ENCODE measurements around the gene MLLT3. TPM values are rescaled to one million over a fixed set of nuclear protein-coding genes. Genes with fewer than 3 reads are reported as not detected.

The MLLT3 gene
- total RNA-seq, 1 donor = 61.1 TPM

- Histone ChIP-seq H3K4me3 (ENCODE audit: low read length) (no peak overlapping the region), H3K4me1 (ENCODE audit: insufficient read depth, low read length) (peaks cover 7% of the 10 kb centered on the region), H3K9me3 (ENCODE audit: low read depth, low read length) (no peaks in the 10 kb centered on the region), H3K27me3 (ENCODE audit: insufficient read depth, low read length) (no peaks in the 10 kb centered on the region)
These were observed 215.3 kb downstream of the MLLT3 start for GRCh38 chr9:20407013-20407412.

GRCh38 chr9:20406344-20406743, 216.0 kb downstream of the MLLT3 start:
- H3K9me3 ChIP-seq (ENCODE audit: low read depth, low read length) = no peaks in the 10 kb centered on the region
- H3K27me3 ChIP-seq (ENCODE audit: insufficient read depth, low read length) = no peaks in the 10 kb centered on the region
- peaks cover 7% of the 10 kb centered on the region for H3K4me1 ChIP-seq (ENCODE audit: insufficient read depth, low read length)
- H3K4me3 ChIP-seq (ENCODE audit: low read length) = no peak overlapping the region

- Histone ChIP-seq H3K9me3 (ENCODE audit: low read depth, low read length) (no peaks in the 10 kb centered on the region), H3K27me3 (ENCODE audit: insufficient read depth, low read length) (no peaks in the 10 kb centered on the region), H3K4me3 (ENCODE audit: low read length) (no peak overlapping the region), H3K4me1 (ENCODE audit: insufficient read depth, low read length) (peaks cover 7% of the 10 kb centered on the region)
These were observed 216.7 kb downstream of the MLLT3 start for GRCh38 chr9:20405616-20406015.

DNA sequence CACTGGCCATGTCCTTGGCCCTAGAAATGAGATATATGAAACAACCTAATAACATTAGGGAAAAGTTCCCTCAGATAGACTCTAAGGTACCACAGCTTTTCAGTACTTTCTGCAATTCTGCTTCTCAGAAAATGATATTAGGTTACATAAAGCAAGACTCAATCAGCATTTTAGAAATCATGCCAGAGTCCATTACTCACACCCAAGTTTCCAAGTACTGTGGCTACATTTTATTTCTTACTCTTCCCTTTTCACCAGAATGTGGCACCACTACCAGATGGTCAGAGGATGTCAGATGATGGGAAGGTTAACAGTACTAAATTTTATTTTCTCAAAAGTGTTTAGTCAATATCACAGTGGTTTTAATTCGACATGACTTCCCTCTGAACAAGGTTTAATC, 217.2 kb downstream of the MLLT3 start:
- no peaks in the 10 kb centered on the region for H3K9me3 ChIP-seq (ENCODE audit: low read depth, low read length)
- H3K4me3 ChIP-seq (ENCODE audit: low read length) = no peak overlapping the region
- H3K27me3 ChIP-seq (ENCODE audit: insufficient read depth, low read length) = no peaks in the 10 kb centered on the region
- peaks cover 7% of the 10 kb centered on the region for H3K4me1 ChIP-seq (ENCODE audit: insufficient read depth, low read length)

GRCh38 chr9:20404192-20404813, 218.0 kb downstream of the MLLT3 start:
- Histone ChIP-seq H3K4me3 (ENCODE audit: low read length) (no peak overlapping the region), H3K4me1 (ENCODE audit: insufficient read depth, low read length) (peaks cover 7% of the 10 kb centered on the region), H3K9me3 (ENCODE audit: low read depth, low read length) (no peaks in the 10 kb centered on the region), H3K27me3 (ENCODE audit: insufficient read depth, low read length) (no peaks in the 10 kb centered on the region)

DNA sequence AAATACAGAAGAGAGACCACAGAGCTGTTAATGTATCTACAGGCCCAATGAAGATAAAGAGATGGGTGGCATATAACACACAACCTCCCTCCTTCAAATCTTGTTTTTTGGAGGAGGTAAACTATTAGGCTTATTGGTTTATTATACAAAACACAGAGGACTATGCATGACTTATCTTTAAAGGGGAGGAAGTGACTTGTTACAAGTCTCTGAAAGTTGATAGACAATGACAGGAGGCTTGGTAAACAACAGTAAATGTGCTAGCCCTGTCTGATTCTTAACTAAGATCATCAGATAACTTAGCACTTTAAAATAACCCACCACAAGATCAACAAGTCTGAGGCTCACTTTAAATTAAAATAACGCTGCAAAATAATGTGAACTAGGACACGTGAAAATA, 219.0 kb downstream of the MLLT3 start:
- H3K9me3 ChIP-seq (ENCODE audit: low read depth, low read length) = no peaks in the 10 kb centered on the region
- H3K4me1 ChIP-seq (ENCODE audit: insufficient read depth, low read length) = peaks cover under 1% of the 10 kb centered on the region
- no peaks in the 10 kb centered on the region for H3K27me3 ChIP-seq (ENCODE audit: insufficient read depth, low read length)
- H3K4me3 ChIP-seq (ENCODE audit: low read length) = no peak overlapping the region

DNA sequence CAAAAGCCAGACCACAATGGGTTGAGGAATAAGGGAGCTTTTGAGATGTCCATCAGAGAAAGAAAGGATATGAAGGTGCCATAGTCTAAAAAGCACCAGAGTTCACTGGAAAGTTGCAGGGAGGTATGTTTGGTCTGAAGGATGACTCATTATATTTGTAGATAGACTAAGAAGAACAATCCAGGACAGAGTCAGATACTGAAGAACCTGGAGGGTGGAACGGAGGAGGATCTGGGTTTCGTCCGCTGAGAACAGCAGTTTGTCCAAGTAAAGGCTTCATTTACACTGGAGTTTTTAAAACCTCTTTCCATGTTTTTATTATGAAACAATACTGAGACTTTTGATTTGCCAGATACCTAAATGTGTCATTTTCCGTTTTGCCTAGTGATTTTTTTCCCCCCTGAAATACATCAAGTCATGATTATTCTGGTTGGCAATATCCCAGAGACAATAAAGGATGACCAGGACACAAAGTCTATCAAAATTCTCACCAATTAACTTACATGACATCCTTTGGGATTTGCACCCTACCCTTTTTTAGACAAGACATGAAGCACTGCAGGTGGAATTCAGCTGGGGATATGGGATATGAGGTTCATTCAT, 219.9 kb downstream of the MLLT3 start:
- H3K27me3 ChIP-seq (ENCODE audit: insufficient read depth, low read length) = no peaks in the 10 kb centered on the region
- no peak overlapping the region for H3K4me3 ChIP-seq (ENCODE audit: low read length)
- no peaks in the 10 kb centered on the region for H3K9me3 ChIP-seq (ENCODE audit: low read depth, low read length)
- no peaks in the 10 kb centered on the region for H3K4me1 ChIP-seq (ENCODE audit: insufficient read depth, low read length)

DNA sequence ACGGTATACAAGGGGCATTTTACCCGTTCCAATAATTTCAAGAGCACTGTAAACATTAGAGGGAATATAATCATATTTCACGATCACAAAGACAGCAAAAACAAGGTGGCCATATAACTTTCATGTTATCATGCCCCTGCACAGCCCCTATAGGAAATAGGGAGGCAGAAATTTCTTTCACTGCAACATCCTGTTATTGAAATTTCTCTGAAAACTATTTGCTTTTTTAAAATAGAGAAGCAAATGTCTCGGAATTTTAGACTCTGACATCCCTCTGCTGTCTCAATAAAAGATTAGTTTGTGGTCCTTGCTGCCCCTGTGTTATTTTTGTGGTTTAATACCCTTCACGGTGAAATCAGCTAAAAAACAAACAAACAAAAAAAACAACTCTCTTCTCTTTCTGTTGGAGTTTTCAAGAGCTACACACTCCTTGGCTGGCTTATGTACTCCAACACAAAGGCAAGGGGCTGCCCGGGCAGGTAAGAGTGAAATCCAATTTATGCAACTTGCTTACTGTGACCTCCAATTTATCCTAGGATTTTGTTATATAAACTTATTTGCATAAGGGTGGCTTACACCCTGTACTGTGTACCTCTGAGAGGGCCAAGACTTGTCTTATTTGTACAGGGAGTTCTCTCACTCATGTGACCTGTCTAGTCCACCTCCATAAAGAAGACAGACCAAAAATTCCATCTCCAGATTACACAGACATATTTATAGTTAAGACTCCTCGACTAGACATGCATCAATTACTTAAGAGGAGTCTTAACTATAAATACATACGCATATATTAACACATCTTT, 223.6 kb downstream of the MLLT3 start:
- H3K9me3 ChIP-seq (ENCODE audit: low read depth, low read length) = no peaks in the 10 kb centered on the region
- H3K4me3 ChIP-seq (ENCODE audit: low read length) = no peak overlapping the region
- H3K4me1 ChIP-seq (ENCODE audit: insufficient read depth, low read length) = no peaks in the 10 kb centered on the region
- H3K27me3 ChIP-seq (ENCODE audit: insufficient read depth, low read length) = no peaks in the 10 kb centered on the region

- Histone ChIP-seq H3K4me1 (ENCODE audit: insufficient read depth, low read length) (no peaks in the 10 kb centered on the region), H3K4me3 (ENCODE audit: low read length) (no peak overlapping the region), H3K27me3 (ENCODE audit: insufficient read depth, low read length) (no peaks in the 10 kb centered on the region), H3K9me3 (ENCODE audit: low read depth, low read length) (no peaks in the 10 kb centered on the region)
These were observed 225.0 kb downstream of the MLLT3 start for GRCh38 chr9:20397348-20397747.

DNA sequence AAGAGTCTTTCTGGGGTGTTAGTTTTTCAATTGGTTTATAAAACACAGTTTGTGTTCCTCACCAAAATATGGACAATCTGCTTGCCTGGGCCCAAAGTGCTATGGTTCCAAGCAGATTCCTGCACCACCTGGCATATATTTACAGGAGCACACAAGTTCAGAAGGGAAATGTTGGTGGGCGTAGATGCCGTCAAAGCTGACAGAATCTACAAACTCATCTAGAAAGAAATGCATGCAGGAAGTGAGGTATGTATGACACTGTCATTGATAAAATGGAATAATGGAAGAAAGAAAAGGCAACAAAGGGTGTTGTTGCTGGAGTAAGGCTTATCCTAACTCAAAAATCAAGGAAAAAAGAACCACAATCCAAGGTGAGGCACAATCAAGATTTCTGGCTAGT, 225.8 kb downstream of the MLLT3 start:
- H3K4me1 ChIP-seq (ENCODE audit: insufficient read depth, low read length) = no peaks in the 10 kb centered on the region
- H3K4me3 ChIP-seq (ENCODE audit: low read length) = no peak overlapping the region
- H3K27me3 ChIP-seq (ENCODE audit: insufficient read depth, low read length) = no peaks in the 10 kb centered on the region
- no peaks in the 10 kb centered on the region for H3K9me3 ChIP-seq (ENCODE audit: low read depth, low read length)

DNA sequence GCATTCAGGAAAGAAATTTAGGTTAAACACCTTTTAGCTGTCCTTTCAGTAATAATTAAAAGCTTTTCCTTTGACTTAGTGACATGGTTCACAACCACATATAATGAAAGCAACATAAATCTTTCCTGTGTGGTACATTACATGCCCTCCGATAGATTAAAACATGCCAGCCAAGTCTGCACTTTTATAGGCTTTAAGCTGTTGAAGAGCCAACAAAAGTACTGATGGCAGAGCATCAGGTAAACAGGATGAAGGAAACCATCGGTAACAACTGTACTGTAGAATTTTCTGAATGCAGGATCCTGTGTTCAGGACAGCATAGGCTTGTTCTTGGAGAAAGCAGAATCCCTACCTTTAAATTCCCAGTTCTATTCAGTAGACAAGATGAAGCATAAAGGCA, 226.6 kb downstream of the MLLT3 start:
- Histone ChIP-seq H3K9me3 (ENCODE audit: low read depth, low read length) (no peaks in the 10 kb centered on the region), H3K4me3 (ENCODE audit: low read length) (no peak overlapping the region), H3K4me1 (ENCODE audit: insufficient read depth, low read length) (no peaks in the 10 kb centered on the region), H3K27me3 (ENCODE audit: insufficient read depth, low read length) (no peaks in the 10 kb centered on the region)

DNA sequence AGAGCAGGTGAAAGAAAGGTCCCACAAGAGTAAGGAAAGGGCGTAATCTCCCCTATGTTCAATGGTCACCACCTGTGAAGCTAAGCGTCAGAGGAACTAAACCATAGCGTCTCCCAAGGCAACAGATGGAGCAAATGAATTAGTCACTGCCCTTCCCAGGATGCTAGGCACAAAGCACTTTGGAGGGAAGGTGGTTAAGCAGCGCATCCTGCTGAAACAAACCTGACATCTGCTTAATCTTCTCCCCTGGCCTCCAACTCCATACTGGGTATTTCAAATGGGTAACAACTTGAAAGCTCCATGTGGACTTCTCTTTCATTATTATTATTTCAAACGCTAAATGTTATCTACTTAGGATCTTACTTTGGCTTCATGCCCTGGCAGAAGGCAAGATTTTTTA, 227.3 kb downstream of the MLLT3 start:
- H3K4me3 ChIP-seq (ENCODE audit: low read length) = no peak overlapping the region
- no peaks in the 10 kb centered on the region for H3K27me3 ChIP-seq (ENCODE audit: insufficient read depth, low read length)
- H3K9me3 ChIP-seq (ENCODE audit: low read depth, low read length) = no peaks in the 10 kb centered on the region
- no peaks in the 10 kb centered on the region for H3K4me1 ChIP-seq (ENCODE audit: insufficient read depth, low read length)

DNA sequence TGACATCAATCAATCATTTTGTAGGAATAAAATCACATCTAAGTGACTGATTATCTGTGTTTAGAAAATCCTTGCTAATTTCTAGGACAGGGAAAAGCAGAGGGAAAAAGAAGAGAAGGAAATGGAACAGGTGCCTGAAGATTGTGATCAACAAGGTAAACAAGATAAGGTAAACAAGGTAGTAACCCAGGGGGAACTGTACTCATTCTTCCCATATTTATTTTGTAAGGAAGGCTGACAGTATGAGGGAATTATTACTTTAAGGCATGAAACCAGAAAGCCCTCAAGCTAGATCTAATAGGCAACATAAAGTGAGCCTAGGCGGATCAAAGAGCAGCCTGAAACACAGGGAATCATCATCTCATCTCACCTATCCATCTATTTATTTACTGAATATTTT, 231.1 kb downstream of the MLLT3 start:
- no peaks in the 10 kb centered on the region for H3K9me3 ChIP-seq (ENCODE audit: low read depth, low read length)
- no peaks in the 10 kb centered on the region for H3K4me1 ChIP-seq (ENCODE audit: insufficient read depth, low read length)
- H3K27me3 ChIP-seq (ENCODE audit: insufficient read depth, low read length) = no peaks in the 10 kb centered on the region
- H3K4me3 ChIP-seq (ENCODE audit: low read length) = no peak overlapping the region

DNA sequence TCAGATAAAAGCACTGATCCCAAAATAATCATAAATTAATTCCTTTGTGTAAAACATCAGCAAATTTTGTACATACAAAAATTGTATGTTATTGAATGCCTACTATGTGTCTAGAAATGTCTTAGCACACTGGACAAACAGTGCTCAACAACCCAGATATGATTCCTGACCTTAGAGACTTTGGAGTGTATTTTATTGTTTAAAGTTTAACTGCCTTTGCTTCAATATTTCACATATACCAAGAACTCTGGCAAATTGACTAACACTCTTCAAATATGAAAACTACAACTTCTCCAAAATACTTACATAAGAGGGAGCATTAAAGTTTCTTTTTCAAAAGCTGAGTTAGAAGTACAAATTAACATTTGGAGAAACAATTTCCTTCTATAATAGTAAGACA, 231.9 kb downstream of the MLLT3 start:
- Histone ChIP-seq H3K4me1 (ENCODE audit: insufficient read depth, low read length) (no peaks in the 10 kb centered on the region), H3K4me3 (ENCODE audit: low read length) (no peak overlapping the region), H3K9me3 (ENCODE audit: low read depth, low read length) (no peaks in the 10 kb centered on the region), H3K27me3 (ENCODE audit: insufficient read depth, low read length) (no peaks in the 10 kb centered on the region)

- H3K4me3 ChIP-seq (ENCODE audit: low read length) = no peak overlapping the region
- no peaks in the 10 kb centered on the region for H3K27me3 ChIP-seq (ENCODE audit: insufficient read depth, low read length)
- H3K4me1 ChIP-seq (ENCODE audit: insufficient read depth, low read length) = no peaks in the 10 kb centered on the region
- H3K9me3 ChIP-seq (ENCODE audit: low read depth, low read length) = no peaks in the 10 kb centered on the region
These were observed 235.2 kb downstream of the MLLT3 start for GRCh38 chr9:20387062-20387461.

- no peak overlapping the region for H3K4me3 ChIP-seq (ENCODE audit: low read length)
- no peaks in the 10 kb centered on the region for H3K4me1 ChIP-seq (ENCODE audit: insufficient read depth, low read length)
- no peaks in the 10 kb centered on the region for H3K27me3 ChIP-seq (ENCODE audit: insufficient read depth, low read length)
These were observed 237.7 kb downstream of the MLLT3 start for GRCh38 chr9:20384642-20385041.

More at GRCh38 chr9:20384642-20385041, 237.7 kb downstream of the MLLT3 start:
- no peaks in the 10 kb centered on the region for H3K9me3 ChIP-seq (ENCODE audit: low read depth, low read length)

All from mononuclear cell (primary cell).